IMR-90 (cell line): ENCODE data around the gene NOXRED1. TPM values are rescaled to one million over a fixed set of nuclear protein-coding genes. Genes with fewer than 3 reads are reported as not detected.

Experiments
- ATAC-seq: fragments of 200-7000 bp; cut with Tn5 transposase; 2 replicates; pipeline ENCODE4 v1.9.1; 2020; ENCODE audit warnings: low read depth, mild to moderate bottlenecking, moderate library complexity
- BruUV-seq: library from RNA; stranded (reverse); fragments of 400-500 nt; replicated peaks from 2 replicates; lab custom pipeline; 2021; lab: Mats Ljungman, UMichigan
- CTCF ChIA-PET: fragments of 300-600 bp; formaldehyde crosslinking; extraction: SDS; loops from one replicate; lab custom pipeline; 2021; ENCODE audit warnings: antibody characterized with exemption; lab: Yijun Ruan, JAX
- POLR2A ChIA-PET: fragments of 300-600 bp; sonication (Branson Sonifier 250); formaldehyde crosslinking; loops from one replicate; lab custom pipeline; 2022; ENCODE audit warnings: antibody characterized with exemption; ENCODE audit not compliant: unreplicated experiment; lab: Charles Lee
- DNase-seq: peaks from one replicate; pipeline ENCODE4 v3.0.0; 2013
- H2AFZ ChIP-seq: replicated peaks from 2 replicates; pipeline ENCODE3; 2013; ENCODE audit warnings: low read length, mild to moderate bottlenecking; ENCODE audit not compliant: poor library complexity
- H2AK5ac ChIP-seq: 2 replicates; pipeline ENCODE4 v1.6.1; 2013; ENCODE audit warnings: low read depth, low read length, inconsistent platforms
- H2AK9ac ChIP-seq: replicated peaks from 2 replicates; pipeline ENCODE3; 2013; ENCODE audit warnings: mild to moderate bottlenecking, low read depth, low read length, moderate library complexity; ENCODE audit not compliant: poor library complexity
- H2BK120ac ChIP-seq: 2 replicates; pipeline ENCODE4 v1.6.1; 2013; ENCODE audit warnings: low read depth, low read length, inconsistent platforms
- H2BK15ac ChIP-seq: 3 replicates; pipeline ENCODE4 v1.6.1; 2013; ENCODE audit warnings: low read depth, low read length, inconsistent platforms
- H2BK20ac ChIP-seq: 2 replicates; pipeline ENCODE4 v1.6.1; 2013; ENCODE audit warnings: low read depth, mild to moderate bottlenecking, inconsistent platforms, low read length, moderate library complexity
- H2BK5ac ChIP-seq: 2 replicates; pipeline ENCODE4 v1.6.1; 2013; ENCODE audit warnings: mild to moderate bottlenecking, low read depth, low read length, inconsistent platforms; ENCODE audit not compliant: poor library complexity, severe bottlenecking
- H3K14ac ChIP-seq: replicated peaks from 2 replicates; pipeline ENCODE4 v1.6.1; 2013; ENCODE audit warnings: low read depth, low read length, inconsistent platforms
- H3K18ac ChIP-seq: 2 replicates; pipeline ENCODE4 v1.6.1; 2013; ENCODE audit warnings: low read depth, low read length, control low read depth
- H3K23ac ChIP-seq: 2 replicates; pipeline ENCODE4 v1.6.1; 2013; ENCODE audit warnings: low read depth, low read length, inconsistent platforms
- H3K27ac ChIP-seq: 2 replicates; pipeline ENCODE4 v1.5.1; 2013; ENCODE audit warnings: mild to moderate bottlenecking, control low read depth, low read length; ENCODE audit not compliant: insufficient read depth
- H3K27me3 ChIP-seq: 2 replicates; pipeline ENCODE4 v1.6.1; 2013; ENCODE audit warnings: low read length; ENCODE audit not compliant: control insufficient read depth, insufficient read depth
- H3K36me3 ChIP-seq: 2 replicates; pipeline ENCODE4 v1.6.1; 2013; ENCODE audit warnings: low read length, mixed read lengths; ENCODE audit not compliant: control insufficient read depth, insufficient read depth
- H3K4ac ChIP-seq: 2 replicates; pipeline ENCODE4 v1.6.1; 2013; ENCODE audit warnings: low read depth, low read length, inconsistent platforms
- H3K4me1 ChIP-seq: 2 replicates; pipeline ENCODE4 v1.6.1; 2013; ENCODE audit warnings: low read length, mixed read lengths; ENCODE audit not compliant: control insufficient read depth, insufficient read depth
- H3K4me2 ChIP-seq: 2 replicates; pipeline ENCODE4 v1.6.1; 2013; ENCODE audit warnings: low read depth, mild to moderate bottlenecking, control low read depth, low read length, moderate library complexity
- H3K4me3 ChIP-seq: 2 replicates; pipeline ENCODE4 v1.5.1; 2013; ENCODE audit warnings: low read depth, mild to moderate bottlenecking, control low read depth, low read length, moderate library complexity; ENCODE audit not compliant: insufficient read depth
- H3K56ac ChIP-seq: 2 replicates; pipeline ENCODE4 v1.6.1; 2013; ENCODE audit warnings: low read length, inconsistent platforms; ENCODE audit not compliant: insufficient read depth; ENCODE audit errors: extremely low read depth
- H3K79me1 ChIP-seq, 2 experiments: 2 replicates each; pipeline ENCODE4 v1.6.1; 2013; ENCODE audit warnings: low read length in 2 of 2, inconsistent platforms in 1 of 2, low read depth in 1 of 2
- H3K9ac ChIP-seq: 2 replicates; pipeline ENCODE4 v1.6.1; 2013; ENCODE audit warnings: low read depth, low read length, control low read depth
- H3K9me1 ChIP-seq: 2 replicates; pipeline ENCODE4 v1.6.1; 2013; ENCODE audit warnings: low read length, inconsistent platforms; ENCODE audit not compliant: insufficient read depth
- H3K9me3 ChIP-seq: 2 replicates; pipeline ENCODE4 v1.6.1; 2013; ENCODE audit warnings: low read length; ENCODE audit not compliant: control insufficient read depth, insufficient read depth
- H4K20me1 ChIP-seq: 2 replicates; pipeline ENCODE4 v1.6.1; 2013; ENCODE audit warnings: low read length, inconsistent platforms; ENCODE audit not compliant: insufficient read depth
- H4K5ac ChIP-seq: 2 replicates; pipeline ENCODE4 v1.6.1; 2013; ENCODE audit warnings: mild to moderate bottlenecking, low read depth, low read length, control low read depth
- H4K8ac ChIP-seq, 2 experiments: 2 replicates each; pipeline ENCODE4 v1.6.1; 2013; ENCODE audit warnings: low read depth in 2 of 2, low read length in 2 of 2, control low read depth in 1 of 2, inconsistent platforms in 1 of 2
- H4K91ac ChIP-seq: 2 replicates; pipeline ENCODE4 v1.6.1; 2013; ENCODE audit warnings: low read depth, low read length, inconsistent platforms; ENCODE audit not compliant: insufficient read depth
- CEBPB ChIP-seq: IDR thresholded peaks from 2 replicates; pipeline ENCODE4 v1.6.1; 2012; ENCODE audit warnings: low read depth, low read length, improper control_type of control experiment
- CHD1 ChIP-seq: IDR thresholded peaks from 2 replicates; pipeline ENCODE4 v1.6.1; 2012; ENCODE audit warnings: low read depth, low read length, improper control_type of control experiment
- WGBS, 2 experiments: methylation state at CpG; one replicate each; pipeline versions ENCODE4 v1.1.5 to v1.1.7; 2013; ENCODE audit warnings: missing lambda C conversion rate in 2 of 2; ENCODE audit not compliant: insufficient read length in 1 of 2; ENCODE audit errors: extremely low coverage in 2 of 2; 5-methylcytosine and 5-hydroxymethylcytosine counted together
- dilution Hi-C: fragments of 300-500 bp; cut with HindIII; formaldehyde crosslinking; loops from one replicate; pipeline ENCODE4 v1.14.3; 2018; ENCODE audit warnings: low sequenced_read_pairs; ENCODE audit not compliant: unreplicated experiment
- in situ Hi-C: fragments of 300-500 bp; cut with MboI; formaldehyde crosslinking; loops from 3 replicates; pipeline ENCODE4 v1.14.3; 2019; ENCODE audit warnings: low sequenced_read_pairs, inconsistent platforms, mixed read lengths
- intact Hi-C: fragments of 100-400 bp; cut with micrococcal nuclease; formaldehyde crosslinking; loops from 2 replicates; pipeline ENCODE4 v1.10.0; 2022
- polyA plus RNA-seq, 3 experiments: library from polyadenylated mRNA; depleted of rRNA; stranded (reverse); fragments of >200 nt; gene quantifications; 2 replicates each; pipeline ENCODE4 v1.2.3, GENCODE V29; 2012; ENCODE audit warnings: low replicate concordance in 1 of 3
- total RNA-seq: library from RNA; depleted of rRNA; stranded (reverse); fragments of >200 nt; gene quantifications from 2 replicates; pipeline ENCODE4 v1.2.3, GENCODE V29; 2012

The NOXRED1 gene
- total and polyA plus RNA-seq, 2 of the 4 experiments (the other 2 are of a cell fraction), result under 0.01 to 0.14 TPM

DNA sequence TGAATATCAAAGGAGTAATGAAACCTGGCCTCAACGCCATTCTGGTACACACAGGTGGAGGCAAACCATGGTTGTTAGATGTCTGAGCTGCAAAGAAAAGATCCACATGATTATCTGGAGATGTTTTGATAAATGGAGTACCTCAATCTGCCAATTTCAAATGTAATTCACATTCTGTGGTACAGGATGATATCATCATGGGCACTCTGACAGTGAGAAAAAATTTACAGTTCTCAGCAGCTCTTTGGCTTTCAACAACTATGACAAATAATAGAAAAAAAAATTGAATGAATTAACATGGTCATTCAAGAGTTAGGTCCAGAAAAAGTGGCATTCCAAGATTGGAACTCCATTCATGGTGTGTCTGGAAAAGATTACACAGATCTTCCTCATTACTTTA is 63.7 kb downstream of the NOXRED1 start:
- ChIA-PET CTCF (no interaction called here), POLR2A (no interaction called here)
- Histone ChIP-seq H4K20me1 (no peaks in the 10 kb centered on the region), H3K4ac (no peak overlapping the region), H3K23ac (no peak overlapping the region), H3K4me1 (no peaks in the 10 kb centered on the region; the same call in 1 of the 2 replicates), H3K56ac (no peak overlapping the region), H3K27ac (no peak overlapping the region), H4K5ac (no peak overlapping the region), H2AK9ac (no peak overlapping the region), H4K91ac (no peak overlapping the region), H2AFZ (no peak overlapping the region), H3K9me1 (no peaks in the 10 kb centered on the region), H2AK5ac (no peak overlapping the region), H2BK5ac (no peak overlapping the region), H2BK20ac (no peak overlapping the region), H4K8ac (no peak overlapping the region), H3K27me3 (no peaks in the 10 kb centered on the region), H3K36me3 (no peaks in the 10 kb centered on the region), H3K79me1 (no peaks in the 10 kb centered on the region; a peak in 1 of 4 replicates), H3K9me3 (no peaks in the 10 kb centered on the region), H3K9ac (no peak overlapping the region), H3K4me2 (no peak overlapping the region), H3K14ac (no peak overlapping the region), H3K4me3 (no peak overlapping the region), H3K18ac (no peak overlapping the region), H2BK15ac (no peak overlapping the region), H2BK120ac (no peak overlapping the region)
- TF ChIP-seq CEBPB (no peak), CHD1 (no peak)
- no CpG with 5 or more reads among the region's 1 CpG for WGBS, 2 experiments
- ATAC-seq (no peak), DNase-seq (no peak)
- BruUV-seq, result no TSS peak
- intact Hi-C loops (no loop called here), in situ Hi-C loops (no loop called here), dilution Hi-C loops (no loop called here)
